ENCODE measurements around the gene TAOK1.

DNA sequence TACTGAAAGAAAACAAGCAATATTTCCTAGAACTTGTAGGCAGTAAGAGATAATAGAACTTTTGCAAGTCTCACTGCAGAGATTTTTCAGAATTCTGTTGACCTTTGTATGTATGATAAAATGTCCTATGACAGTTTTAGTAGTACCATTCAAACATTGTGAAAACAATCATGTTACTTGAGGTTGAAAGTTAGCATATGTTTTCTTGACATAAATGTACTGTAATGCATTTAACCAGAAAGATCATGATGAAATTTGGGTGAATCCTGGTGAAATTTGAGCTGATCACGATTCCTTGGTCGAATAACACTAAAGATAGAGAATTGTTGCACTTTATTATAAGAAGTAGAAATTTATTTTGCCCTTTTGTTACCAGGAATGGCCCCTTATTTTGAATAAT, 85.7 kb downstream of the TAOK1 start:
- TF ChIP-seq YY1 (IDR thresholded peaks at IDR 0.05; ENCODE audit: extremely low read depth, insufficient replicate concordance, low read depth, low read length) (no peak), EZH2phosphoT487 (IDR thresholded peaks at IDR 0.05; ENCODE audit: borderline replicate concordance) (no peak), CEBPB (IDR thresholded peaks at IDR 0.05; ENCODE audit: low read depth) (no peak), CBX3 (IDR thresholded peaks at IDR 0.05; ENCODE audit: low read depth) (no peak)
- TF ChIP-seq, protein P1, sequence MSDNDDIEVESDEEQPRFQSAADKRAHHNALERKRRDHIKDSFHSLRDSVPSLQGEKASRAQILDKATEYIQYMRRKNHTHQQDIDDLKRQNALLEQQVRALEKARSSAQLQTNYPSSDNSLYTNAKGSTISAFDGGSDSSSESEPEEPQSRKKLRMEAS (IDR thresholded peaks at IDR 0.05), result no peak
- TF ChIP-seq, protein P2, sequence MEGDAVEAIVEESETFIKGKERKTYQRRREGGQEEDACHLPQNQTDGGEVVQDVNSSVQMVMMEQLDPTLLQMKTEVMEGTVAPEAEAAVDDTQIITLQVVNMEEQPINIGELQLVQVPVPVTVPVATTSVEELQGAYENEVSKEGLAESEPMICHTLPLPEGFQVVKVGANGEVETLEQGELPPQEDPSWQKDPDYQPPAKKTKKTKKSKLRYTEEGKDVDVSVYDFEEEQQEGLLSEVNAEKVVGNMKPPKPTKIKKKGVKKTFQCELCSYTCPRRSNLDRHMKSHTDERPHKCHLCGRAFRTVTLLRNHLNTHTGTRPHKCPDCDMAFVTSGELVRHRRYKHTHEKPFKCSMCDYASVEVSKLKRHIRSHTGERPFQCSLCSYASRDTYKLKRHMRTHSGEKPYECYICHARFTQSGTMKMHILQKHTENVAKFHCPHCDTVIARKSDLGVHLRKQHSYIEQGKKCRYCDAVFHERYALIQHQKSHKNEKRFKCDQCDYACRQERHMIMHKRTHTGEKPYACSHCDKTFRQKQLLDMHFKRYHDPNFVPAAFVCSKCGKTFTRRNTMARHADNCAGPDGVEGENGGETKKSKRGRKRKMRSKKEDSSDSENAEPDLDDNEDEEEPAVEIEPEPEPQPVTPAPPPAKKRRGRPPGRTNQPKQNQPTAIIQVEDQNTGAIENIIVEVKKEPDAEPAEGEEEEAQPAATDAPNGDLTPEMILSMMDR (IDR thresholded peaks at IDR 0.05 in 2 of 3, conservative IDR thresholded peaks at IDR 0.05 in 1 of 3; ENCODE audit: borderline replicate concordance in 1 of 3, insufficient read depth in 1 of 3, low read depth in 2 of 3, low read length in 2 of 3), result no peak

Measured in HCT116 (cell line).